Measurements from ENCODE around the gene UVRAG.

The UVRAG gene

DNA sequence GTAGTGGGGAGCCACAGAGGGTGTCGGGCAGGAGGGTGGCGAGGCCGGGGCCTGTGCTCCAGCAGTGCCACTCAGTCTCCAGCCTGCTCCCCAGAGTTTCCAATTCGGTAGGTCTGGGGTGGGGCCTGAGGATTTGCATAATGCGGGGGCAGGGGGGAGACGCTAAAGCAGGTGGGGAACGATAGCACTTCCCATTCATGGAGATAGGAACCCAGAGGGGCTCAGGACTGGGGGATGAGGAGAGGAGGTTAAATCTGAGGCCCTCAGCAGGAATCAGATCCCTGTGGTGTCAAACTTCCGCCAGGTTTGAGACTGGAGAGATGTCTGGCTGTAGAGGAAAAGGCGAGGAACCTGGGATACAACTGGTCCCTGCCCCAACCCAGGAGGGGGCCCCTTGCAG lies 361.5 kb downstream of the UVRAG start:
- DNase-seq: no peak

DNA sequence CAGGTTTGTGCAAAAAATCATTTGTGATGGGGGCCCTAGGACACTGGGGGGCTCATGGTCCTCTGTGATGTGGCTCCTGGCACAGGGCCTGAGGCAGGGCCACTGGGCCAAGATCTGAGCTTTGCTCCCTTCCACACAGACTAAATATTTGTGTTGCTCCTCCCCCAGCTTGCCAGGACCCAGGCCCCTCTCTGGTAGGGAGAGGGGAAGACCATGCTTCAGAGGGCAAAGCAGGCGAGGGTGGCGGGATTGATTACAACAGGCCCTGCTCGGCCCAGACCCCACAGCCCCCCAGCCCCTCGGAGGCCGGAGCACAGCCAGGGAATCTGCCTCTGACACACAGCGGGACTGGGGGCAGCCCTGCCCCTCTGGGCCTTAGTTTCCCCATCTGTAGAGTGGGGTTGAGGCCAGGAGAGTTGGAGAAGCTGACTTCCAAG lies 362.3 kb downstream of the UVRAG start:
- no peak for DNase-seq

DNA sequence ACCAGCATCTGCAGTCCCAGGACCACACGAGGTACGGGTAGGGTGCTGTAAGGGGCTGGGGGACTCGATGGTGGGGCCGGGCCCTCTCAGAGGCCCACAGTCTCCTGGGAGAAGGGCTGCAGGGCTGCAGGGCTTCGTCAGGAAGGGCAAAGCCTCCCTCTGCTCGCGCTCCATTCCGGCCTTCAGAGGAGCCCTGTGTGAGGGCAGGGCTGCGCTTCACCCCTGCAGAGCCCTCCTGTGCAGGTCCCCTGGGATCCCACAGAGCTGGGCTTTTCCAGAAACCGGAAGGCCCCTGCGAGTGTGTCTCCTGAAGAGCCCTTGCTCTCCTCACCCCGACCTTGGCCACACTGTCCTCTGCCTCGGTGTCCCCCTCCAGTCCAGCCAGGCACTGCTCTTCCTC lies 364.1 kb downstream of the UVRAG start:
- DNase-seq: no peak

DNA sequence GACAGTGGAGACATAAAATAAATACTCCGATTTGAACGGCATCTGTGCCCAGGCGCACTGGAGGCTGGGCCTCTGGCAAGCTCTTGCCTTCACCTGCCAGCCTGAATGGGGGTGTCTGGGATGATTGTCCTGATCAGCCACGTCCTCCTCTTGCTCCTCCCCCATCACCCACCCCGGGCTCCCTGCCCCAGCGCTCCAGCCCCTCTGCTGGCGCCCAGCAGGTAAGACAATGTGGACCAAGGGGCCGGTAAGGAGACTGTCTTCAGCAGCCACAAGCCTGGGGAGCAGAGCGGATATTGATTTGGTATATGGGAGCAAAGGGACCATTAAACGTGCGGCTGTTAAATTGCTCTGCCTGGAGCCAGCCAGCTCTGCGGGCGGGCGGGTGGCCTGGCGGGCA lies 366.4 kb downstream of the UVRAG start:
- DNase-seq: no peak

DNA sequence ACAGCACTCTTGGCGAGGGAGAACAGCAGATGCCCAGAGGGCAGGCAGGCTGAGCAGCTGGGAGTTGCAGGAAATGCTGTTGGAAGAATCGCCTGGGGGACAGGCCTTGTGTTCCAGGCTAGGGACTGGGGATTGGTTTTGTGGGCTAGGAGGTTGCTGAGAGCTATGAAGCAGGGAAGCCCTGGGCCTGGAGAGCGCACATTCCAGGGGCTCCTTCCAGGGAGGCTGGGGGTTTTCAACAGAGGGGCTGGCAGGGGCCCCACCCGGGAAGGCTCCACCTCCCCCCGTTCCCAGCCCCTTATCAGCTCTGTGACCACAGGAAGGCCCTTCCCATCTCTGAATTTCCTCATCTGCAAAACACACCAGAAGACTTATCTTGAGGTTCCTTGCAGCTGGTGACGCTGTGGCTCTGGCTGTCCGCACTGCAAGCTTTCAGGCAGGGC lies 369.6 kb downstream of the UVRAG start:
- no peak for DNase-seq

DNA sequence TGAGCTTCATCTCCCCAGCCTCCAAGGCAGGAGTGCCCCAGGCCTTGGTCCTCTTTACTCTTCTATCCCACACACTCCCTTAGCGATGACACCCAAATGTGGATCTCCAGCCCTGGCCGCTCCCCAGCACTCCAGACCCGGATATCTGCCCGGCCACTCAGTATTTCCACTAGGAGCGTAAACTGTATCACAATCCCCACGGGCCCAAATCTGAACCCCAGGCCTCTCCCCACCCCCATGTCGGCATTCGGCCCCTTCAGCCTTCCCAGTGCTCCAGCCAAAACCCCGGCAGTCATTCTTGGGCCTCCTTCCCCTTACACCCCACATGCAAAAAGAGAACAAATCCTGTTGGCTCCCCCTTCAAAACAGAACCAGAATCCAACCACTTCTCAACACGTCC lies 370.5 kb downstream of the UVRAG start:
- DNase-seq: no peak

DNA sequence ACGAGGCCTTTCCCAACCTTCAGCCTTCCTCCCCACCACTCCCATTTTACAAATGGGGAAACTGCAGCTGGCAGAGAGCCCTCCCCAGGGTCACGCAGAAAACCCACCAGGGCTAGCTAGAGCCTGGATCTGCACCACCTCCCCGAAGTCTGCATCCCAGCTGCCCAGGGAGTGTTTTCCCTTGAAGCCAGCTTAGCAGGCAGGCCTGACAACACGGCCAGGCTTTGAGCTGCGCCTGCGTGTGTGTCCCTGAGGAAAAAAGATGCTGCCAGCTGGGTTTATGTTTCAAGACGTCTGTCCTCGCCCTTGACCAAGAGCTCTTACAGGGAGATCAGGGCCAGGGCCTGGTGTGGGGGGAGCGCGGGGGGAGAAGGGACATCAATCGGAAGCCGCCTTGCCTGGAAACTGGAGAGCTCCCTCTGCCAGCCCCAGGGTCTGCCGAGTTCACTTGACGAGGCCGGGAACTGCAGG lies 371.0 kb downstream of the UVRAG start:
- DNase-seq: no peak

DNA sequence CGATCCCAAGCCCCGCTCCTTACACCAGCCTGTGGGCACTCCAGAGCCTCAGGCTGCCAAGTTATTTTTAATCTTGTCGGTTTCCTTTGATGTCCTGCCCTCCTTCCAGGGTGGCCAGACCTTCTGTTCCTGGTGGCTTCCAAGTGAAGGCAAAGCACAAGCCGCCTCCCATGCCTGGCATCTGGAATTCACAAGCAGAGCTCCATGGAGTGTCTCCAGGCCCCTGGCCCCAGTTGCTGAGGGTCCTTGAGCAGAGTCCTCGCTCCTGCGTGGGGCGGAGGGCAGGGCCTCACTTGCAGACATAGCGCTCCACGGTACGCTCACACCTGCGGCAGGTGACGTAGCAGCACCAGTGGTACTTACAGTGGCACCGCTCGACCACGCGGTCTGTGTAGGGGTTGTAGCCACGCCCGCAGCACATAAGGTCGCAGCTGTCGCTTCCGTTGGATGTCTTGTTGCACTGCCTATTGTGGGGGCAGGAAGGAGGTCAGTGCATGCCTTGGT lies 371.8 kb downstream of the UVRAG start:
- DNase-seq: no peak

DNA sequence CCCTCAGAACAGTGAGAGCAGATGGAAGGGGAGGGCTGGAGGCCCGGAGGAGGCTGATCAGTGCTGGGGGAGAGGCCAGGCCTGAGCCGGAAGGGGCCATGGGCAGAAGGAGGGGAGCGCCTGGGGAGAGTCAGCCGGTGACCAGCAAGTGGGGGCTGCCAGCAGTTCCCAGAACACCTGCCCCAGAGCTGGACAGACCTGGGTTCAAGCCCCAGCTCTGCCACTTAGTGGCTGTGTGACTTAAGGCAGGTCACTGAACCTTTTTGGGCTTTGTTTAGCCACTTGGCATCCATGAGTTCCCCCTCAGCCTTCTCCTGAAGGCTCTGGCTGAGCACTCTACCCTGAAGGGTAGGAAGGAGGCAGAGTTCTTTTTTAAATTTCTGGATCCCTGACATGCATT lies 373.9 kb downstream of the UVRAG start:
- DNase-seq: no peak

DNA sequence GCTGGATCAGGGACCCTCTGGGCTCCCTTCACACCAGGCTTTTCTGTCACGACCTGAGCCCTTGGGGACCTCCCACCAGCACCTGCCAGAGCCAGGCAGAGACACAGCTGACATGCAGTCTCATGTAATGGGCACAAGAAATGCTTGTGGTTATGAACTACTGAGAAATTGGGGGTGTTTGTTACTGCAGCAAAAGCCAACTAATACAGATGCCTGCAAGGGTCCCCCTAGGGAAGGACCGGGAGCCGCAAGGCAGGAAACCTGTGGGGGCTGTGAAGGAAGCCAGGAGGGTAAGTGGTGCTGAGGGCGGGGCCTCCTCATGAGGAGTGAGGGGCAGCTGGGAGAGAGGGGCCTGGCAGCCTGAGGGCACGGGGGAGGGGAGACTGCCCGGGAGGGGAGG lies 374.7 kb downstream of the UVRAG start:
- no peak for DNase-seq

DNA sequence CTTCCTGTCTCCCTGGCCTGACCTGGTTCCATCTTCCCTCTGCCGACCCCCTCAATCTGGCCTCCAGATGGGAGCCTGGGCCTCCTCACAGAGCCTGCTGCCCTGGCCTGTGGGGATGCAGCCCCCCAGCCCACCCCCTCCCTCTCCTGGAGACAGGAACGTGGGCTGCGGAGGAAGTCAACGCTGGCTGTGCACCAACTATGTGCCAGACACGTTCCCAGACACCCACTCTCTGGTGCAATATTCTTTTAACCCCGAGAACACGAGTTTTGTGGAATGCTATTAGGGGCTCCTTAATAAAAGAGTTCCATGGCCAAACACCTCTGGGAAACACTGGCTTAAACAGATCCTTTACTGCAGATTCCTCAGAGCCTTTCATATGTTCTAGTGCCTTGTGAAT lies 375.4 kb downstream of the UVRAG start:
- DNase-seq: no peak
